Limb (tissue), 2 donors: Measurements from ENCODE around the gene GFPT2.

Experiments used
- DNase-seq, 2 donors: peaks; one replicate each; pipeline ENCODE4 v3.0.0-alpha.2; 2016; ENCODE audit errors: extremely low spot score in 2 of 2

Gene GFPT2

DNA sequence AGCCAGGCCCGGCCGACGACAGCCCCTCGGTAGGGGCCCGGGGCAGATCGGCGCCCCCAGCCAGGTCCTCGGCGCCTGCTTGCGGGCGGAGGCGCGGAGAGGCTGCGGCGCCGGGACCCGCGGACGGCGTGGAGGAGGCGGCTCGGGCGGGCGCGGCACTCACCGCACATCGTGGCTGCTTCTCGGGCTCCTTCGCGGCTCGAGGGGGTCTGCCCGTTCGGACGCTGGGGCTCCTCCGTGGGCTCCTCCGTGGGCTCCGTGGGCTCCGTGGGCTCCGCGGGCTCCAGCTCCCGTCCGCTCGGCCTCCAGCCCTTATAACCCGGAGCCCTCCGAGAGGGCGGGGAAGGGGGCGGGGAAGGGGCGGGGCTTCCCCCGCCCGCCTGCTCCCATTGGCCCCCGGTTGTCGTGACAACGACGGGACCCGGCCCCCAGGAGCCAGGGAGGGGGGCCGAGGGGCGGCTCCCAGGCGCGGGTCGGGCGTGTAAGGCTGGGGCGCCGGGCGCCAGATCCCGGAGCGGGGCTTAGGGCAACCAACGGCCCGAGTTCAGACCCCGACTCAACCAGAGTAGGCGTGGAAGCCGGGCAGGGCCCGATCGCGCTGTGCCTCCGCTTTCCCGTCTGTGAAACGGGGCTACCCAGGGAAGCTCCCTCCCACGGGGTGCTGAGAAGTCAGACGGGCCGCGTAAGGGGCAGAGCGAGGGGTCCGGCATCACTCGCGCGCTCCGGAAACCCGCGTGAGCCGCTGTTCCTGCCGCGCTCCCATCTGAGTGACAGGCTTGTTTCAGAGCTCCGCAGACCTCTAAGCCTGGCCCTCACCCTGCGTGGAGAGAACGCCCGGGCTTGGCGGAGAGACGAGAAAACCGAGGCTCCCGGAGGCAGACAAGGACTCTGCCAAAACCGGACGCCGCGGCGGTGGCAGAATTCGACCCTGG, at the start of gene GFPT2:
TSS of gene GFPT2 (minus strand) at position 289 of the 932 bp plus-strand sequence. CDS start at position 170, 119 bp downstream.
- peak; percentile 83 to 96 for DNase-seq

DNA sequence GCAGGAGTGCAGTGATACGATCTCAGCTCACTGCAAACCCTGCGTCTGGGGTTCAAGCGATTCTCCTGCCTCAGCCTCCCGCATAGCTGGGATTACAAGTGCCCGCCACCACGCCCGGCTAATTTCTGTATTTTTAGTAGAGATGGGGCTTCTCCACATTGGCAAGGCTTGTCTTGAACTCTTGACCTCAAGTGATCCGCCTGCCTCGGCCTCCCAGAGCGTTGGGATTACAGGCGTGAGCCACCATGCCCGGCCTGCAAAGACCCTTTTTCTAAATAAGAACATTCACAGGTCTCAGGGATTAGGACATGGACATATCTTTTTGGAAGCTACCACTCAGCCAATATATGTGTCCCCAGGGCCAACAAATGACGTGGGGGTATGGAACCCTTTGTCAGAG, 49.6 kb upstream of the GFPT2 start:
- no peak for DNase-seq

DNA sequence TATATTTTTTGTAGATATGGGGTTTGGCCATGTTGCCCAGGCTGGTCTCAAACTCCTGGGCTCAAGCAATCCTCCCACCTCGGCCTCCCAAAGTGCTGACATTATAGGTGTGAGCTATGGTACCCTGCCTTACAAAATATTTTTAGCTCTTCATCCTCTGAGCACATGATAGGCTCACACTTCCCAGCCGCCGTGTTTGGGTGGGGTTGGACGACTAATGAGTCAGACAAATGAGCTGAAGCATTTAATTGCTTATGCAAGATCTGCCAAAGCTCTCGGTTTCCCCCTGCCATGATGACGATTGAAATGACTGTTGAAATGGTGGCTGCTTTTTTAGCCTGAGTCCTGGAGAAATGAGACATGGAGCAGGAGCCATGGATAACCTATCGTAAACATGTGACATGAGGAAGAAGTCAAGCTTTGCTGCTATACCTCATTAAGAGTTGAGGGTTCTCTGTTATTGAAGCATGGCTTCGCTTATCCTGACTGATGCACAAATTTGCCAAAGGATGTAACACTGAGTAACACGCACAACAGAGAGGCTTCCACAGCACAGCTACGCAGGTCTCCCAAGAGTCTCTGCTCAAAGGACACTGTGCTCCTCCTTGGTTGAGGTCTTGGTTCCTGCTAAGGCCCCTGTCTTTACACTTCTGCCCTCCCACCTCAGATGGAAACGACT, 48.2 kb upstream of the GFPT2 start:
- no peak for DNase-seq

DNA sequence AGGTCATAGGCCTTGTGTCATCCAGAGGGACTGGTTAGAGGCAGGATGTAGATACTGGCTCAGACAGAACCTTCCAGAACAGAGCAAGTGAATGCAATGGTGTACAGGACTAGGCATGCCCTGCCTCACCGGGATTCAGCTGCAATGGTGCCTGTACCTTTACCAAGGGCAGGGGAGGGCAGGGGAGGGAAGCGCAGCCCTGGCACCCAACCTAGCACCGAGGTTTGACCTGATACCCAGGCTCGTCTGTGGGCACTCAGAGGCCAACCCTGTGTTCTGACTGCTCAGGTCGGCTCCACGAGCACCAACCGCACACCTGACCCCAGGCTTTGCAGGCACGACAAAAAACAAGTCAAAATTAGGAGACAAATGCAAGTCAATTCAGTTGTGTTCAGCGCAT, 47.3 kb upstream of the GFPT2 start:
- no peak for DNase-seq

DNA sequence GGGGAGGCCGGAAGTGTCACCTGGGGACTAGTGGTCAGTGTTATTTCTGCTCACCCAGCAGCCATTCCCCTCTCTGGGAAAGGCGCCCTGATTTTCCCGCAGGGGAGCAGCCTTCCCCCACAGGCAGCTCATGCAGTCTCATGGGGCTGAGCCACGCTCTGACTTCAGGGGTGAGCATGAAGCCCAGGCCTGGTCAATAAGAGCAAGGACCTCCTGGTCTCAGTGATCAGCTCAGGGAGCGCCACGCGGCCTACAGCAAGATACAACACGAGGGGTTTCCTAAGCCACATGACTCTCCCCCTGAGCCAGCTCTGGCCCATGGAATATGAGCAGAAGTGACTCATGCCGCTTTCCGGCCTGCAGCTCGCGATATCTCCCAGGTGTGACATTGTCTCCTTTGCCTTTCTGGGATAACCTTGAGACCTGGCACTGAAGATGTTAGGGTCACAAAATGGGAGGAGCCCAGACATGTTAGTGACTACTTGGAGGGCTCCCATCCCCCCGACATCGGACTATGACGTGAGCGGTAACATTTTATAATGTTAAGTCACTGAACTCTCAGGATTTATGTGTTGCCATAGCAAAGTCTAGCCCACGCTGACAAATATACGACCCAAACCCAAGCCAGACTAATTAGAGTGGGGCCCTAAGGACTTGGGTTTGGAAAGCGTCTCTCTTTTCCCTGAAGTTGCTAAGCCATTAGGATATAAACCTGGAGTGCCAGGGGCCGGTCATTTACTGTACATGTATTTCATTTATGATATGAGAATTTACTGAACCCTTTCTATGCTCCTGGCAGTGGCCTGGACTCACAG, 46.5 kb upstream of the GFPT2 start:
- DNase-seq = peak; percentile 47 to 53

DNA sequence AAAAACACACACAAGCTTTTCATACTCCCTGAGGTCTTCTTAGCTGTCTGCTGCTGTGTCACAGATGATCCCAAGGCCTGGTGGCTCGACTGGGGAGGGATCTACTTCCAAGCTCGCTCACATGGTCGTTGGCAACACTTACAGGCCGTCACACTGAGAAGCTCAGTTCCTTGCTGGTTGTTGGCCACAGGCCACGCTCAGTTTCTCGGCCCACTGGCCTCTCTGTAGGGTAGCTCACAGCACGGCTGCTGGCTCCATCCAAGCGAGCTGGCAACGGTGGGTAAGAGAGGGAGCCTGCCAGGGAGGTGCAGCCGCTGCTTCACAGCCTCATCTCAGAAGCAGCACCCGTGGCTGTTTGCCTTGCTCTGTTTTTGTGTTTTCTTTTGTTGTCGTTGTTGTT, 43.8 kb upstream of the GFPT2 start:
- no peak for DNase-seq

DNA sequence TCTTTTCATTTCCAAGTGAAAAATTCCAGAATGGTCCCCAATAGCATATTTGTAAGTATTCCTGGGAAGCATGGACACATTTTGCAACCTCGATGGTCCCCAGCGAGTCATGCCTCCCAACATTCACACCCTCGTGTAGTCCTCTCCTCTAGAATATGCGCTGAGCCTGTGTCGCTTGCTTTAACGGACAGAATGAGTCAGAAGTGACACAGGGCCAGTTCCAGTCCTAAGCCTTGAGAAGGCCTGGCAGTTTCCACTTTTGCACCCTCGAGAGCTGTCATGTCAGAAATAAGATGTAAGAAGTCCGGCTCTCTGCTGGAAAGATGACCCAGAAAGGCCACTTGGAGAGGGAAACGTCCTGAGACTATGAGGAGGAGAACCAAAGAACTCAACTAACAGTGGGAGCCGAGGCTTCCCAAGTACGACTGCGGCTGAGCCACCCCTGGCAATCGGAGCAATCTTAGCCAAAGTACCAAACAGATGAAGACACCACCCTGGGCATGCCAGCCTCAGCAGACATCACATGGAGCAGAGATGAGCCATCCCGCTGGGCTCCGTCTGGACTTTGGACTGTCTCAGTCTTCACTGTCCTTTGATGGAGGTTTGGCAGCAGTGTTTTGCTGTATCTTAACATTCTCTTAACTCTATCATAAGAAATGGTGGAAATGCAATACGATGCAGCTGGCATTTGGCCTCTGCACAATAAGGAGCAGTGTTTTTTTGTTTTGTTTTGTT, 42.6 kb upstream of the GFPT2 start:
- no peak for DNase-seq

DNA sequence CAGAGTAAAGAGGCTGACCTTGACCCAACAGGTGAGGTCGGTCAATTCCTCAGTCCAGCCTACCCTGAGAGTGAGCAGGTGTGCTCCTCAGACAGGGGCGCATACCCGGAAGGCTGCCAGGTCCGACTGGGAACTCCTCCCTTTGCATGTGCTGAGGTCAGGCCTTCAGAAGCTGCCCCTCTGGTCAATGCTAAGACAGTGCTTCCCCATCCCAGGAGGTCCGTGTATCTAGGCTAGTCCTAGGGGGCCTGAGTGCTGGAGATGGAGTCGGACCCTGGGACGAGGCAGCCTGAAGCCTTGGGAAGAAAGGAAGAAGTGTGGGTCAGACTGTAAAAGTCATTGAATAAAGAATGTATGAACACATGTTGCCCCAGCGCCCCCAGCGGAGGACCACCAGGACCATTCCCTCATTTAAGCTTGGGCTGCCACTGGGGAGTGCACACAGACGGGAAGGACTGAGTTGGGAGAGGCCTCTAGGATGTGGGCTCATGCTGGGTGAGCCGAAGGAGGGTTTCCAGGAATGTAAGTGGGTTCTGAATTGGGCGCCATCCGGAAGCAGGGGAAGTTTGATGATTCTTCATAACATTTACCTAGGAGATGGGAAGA, 41.0 kb upstream of the GFPT2 start:
- DNase-seq = no peak

DNA sequence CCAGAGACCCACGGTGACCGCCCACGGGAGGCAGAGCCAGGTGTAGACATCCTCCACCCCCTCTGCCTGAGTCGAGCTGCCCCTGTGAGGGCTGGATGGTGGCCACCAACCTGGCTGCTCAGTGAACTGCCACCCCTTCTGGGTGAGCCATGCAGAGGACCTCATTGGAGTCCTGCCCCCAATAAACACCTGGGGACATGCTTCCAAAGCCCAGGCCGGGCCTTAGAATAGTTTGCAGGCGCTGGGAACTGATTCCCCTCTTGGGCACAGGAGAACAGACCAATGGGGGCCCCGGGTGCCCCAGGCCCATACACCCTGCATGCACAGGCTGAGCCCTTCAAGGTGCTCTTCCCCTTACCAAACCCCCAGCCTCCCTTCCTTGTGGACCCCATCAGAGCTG, 38.1 kb upstream of the GFPT2 start:
- DNase-seq = no peak

DNA sequence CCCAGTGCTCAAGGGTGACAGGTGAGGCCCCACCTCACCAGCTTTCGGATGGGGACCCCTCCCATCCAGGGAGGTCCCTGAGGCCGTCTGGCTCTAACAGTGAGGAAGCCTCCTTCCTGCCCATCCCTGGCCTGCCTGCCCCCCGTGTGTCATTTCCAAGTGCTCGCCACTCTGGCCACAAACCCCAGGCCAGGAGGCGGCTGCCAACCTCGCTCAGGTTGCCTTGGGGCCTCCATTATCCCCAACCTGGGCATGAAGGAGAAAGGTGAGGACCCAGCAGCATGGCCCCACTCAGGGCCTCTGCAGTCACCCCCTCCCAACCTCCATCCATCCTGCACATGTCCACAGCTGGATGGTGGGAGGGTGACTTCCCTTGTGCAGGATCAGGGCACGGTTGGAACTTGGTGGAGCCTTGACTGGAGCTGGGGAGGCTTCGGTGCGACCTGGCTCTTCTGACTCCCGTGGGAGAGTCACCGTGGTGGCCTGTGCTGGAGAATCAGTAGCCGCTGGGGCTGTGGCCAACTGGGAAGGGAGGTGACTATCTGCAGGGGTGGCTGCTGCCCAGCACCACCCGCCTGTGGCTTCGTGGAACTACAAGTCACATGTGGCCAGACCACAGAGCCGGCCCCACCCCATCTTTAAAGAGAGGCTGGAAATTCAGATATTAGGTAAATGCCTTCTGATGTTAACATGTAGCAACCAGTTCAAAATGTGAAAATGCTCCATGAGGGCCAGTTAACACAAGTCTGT, 37.5 kb upstream of the GFPT2 start:
- no peak for DNase-seq

DNA sequence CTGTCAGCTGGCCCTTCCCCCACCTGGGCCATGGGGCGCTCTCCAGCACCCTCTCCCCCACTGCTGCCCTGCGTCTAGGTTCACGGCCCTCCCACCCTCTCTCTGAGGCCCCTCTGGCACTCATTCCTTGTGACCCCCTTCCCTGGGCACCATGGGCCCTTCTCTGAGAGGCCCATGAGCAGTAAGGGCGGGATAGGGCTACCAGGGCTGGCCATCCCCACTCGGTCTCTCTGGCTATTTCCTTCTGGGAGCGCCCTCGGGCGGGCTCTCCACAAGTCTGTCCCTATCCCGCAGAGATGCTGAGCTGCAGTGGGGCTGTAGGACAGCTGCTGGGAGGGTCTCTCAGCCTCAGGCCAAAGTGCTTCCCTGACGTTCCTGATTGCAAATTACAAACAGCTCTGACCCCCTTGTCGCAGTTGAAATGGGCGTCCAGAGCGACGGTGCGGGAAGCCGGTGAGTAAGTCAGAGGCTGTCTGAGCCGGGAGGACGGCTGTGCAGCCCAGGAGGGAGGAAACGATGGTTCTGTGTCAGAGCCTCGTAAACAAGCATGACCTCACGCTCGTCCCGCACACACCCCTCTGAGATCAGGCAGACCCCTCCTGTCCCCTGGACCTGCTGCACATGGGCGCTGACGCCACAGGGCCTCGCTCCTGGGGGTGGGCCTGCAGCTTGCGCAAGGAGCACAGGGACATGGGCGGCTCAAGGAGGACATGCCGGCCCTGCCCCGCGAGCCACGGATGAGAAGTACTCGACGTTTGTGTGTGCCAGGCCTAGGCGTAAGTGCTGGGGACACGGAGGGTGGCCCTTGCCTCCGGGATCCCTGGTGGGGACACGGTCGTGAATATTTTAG, 36.3 kb upstream of the GFPT2 start:
- DNase-seq = no peak

DNA sequence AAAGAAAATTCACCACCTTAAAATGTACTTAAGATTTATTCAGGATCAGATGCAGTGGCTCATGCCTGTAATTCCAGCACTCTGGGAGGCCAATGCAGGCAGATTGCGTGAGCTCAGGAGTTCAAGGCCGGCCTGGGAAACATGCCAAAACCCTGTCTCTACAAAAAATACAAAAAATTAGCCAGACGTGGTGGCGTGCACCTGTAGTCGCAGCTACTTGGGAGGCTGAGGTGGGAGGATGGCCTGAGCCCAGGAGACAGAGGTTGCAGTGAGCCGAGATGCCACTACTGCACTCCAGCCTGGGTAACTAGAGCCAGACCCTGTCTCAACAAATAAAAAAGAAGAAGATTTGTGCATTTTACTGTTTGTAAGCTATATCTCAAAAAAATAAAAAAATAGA, 34.7 kb upstream of the GFPT2 start:
- DNase-seq = no peak

DNA sequence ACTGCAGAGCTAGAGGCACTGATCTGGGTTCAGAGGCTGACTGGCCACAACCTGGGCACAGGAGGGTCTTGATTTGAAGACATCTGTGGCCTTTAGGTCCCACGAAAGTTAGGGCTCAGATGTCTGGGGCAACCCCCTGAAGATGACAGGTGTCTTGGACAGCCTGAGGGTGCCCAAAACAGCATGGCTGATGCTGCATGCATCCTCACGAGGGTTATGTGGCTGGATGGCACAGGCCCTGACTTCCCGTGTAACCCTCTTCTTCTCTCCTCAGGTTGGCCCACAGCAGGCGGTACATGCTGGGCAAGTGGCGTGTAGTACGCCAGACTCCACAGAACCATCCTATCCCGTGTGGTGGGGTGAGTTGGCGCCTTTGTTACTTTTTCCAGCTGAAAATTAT, 29.8 kb upstream of the GFPT2 start:
- DNase-seq = no peak

DNA sequence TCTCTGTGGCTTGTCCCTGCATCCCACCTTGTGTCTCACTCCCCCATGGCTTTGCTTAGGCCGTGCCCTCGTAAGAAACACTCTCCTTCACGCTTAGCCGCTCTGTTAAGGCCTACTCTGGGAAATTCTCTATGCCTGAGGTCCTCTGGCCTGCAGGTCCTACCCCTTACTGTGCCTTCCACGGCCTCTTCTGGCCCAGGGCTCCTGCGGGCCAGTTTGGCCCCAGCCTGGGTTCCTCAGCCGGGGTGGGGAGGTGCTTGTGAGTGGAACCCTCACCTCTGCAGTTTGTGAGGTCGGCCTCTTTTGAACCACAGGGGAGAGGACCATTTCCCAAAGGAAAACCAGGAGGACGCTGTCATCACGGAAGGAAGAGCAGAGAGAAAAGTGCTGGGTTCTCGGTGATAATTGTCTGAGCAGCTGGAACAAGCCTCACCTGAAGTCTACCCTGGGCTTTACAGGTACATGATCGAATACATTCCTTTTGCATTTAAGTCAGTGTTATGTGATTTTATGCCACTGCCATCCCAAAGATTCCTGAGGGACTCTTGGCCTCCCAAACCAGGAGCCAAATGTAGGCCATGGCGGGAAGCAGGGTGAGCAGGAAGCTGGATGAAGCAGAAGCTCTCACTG, 28.8 kb upstream of the GFPT2 start:
- DNase-seq = no peak

DNA sequence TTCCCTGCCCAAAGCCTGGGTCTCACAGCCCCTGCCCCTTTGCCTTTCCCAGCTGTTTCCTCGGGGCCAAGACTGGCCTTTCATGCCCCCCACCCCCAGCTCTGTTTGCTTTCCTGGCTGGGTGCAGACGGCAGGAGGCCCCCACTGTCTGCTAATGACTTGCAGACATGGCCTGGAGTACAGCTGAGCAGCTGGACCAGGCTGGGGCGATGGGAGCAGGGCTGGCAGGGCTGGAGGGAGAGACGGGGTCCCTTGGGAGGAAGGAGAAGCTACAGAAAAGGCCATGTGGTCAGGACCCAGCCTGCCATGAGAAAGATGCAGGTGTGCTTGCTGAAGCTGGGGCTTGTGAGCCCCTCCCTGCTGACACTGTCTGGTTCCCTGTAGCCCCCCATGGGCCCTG, 28.3 kb upstream of the GFPT2 start:
- no peak for DNase-seq

DNA sequence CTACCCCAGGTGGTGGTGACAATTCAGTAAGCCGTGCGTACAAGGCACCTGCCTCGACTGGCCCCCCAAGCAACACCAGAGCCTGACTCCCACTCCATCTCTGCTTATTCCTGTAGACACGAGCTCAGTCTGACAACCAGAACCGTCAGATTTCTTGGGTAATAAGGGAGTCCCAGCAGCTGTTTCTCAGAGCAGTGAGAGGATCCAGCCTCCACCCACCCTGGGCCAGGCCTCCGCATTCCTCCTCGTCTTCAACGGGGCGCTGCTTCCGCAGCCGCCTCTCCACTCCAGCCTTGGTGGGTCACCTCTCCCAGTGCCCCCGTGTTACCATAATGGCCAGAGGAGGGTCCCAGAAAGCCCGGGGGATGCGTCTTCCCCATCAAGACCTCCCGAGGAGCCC, 27.7 kb upstream of the GFPT2 start:
- DNase-seq = no peak

DNA sequence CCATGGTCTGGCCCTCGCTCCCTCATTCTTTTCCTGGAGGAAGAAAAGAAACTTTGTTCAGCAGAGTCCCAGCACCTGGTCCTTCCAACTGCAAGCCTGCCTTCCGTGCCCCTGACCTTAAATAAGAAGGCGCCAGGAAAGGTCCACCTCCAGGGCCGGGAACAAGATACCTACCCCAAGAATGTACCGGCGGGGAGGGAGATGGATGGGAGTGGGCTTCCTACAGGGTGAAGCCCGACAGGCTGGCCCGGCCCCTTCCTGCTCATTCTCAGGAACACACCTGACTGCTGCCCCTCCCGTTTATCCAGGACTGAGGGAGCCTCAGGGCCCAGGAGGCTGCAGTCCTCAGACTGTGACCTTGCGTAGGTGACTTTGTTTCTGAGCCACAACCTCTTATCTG, 27.3 kb upstream of the GFPT2 start:
- DNase-seq = no peak

DNA sequence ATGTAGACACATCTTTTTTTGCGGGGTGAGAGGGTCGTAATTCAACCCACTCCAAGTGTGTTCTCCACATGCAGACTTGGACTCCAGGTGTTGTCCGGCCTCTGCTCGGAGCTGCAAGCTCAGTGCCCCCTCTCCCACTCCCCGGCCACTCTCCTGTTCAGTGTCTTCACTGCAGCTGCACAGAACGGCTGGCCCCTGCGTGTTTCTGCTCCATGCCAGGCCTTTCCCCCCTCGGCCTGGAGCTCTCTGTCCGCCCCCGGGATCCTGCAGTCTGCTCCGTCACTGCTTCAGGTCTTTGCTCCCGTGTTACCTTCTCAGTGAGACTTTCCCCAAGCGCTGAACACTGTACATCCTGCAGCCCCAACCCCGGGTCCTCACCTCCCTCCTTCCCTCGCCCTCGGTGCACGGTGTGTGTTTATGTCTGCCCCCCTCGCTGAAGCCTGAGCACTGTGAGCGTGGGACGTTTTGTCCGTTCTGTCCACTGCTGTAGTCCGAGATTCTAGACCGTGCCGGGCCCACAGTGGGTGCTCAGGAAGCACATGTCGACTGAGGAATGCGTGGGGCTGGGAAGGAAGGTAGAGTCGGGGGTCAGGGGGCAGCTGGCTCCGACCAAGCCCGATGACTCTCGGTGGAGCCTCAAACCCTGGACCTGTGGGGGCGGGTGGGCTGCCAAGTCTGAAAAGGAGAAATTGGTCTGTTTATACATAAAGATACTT, 26.4 kb upstream of the GFPT2 start:
- no peak for DNase-seq
